Activated CD8-positive, alpha-beta memory T cell treated with anti-CD3 and anti-CD28 coated beads for 4 hours (primary cell): ENCODE data around the gene CPNE1.

Source experiments
- DNase-seq, 2 donors: peaks; one replicate each; pipeline ENCODE4 v3.0.0-alpha.2; 2020; ENCODE audit warnings: low read depth in 2 of 2

CPNE1 gene

GRCh38 chr20:35653893-35654292 is 10.8 kb downstream of the CPNE1 start:
- no peak for DNase-seq

GRCh38 chr20:35653430-35653734 is 11.3 kb downstream of the CPNE1 start:
- DNase-seq: no peak

GRCh38 chr20:35652641-35653429 is 11.9 kb downstream of the CPNE1 start:
- DNase-seq: no peak

GRCh38 chr20:35651958-35652357 is 12.7 kb downstream of the CPNE1 start:
- DNase-seq: no peak

GRCh38 chr20:35650632-35651031 is 14.1 kb downstream of the CPNE1 start:
- no peak for DNase-seq

- no peak for DNase-seq
These were observed 15.9 kb downstream of the CPNE1 start for GRCh38 chr20:35648836-35649235.

GRCh38 chr20:35644806-35645205 is 19.9 kb downstream of the CPNE1 start:
- no peak for DNase-seq

- DNase-seq: no peak
These were observed 21.7 kb downstream of the CPNE1 start for GRCh38 chr20:35643045-35643444.

GRCh38 chr20:35641743-35642142 is 23.0 kb downstream of the CPNE1 start:
- no peak for DNase-seq

GRCh38 chr20:35640724-35641123 is 24.0 kb downstream of the CPNE1 start:
- no peak for DNase-seq

- DNase-seq: no peak
These were observed 25.9 kb downstream of the CPNE1 start for GRCh38 chr20:35638751-35639150.

GRCh38 chr20:35637276-35637675 is 27.4 kb downstream of the CPNE1 start:
- no peak for DNase-seq

GRCh38 chr20:35636095-35636494 is 28.6 kb downstream of the CPNE1 start:
- DNase-seq: no peak

- no peak for DNase-seq
These were observed 29.0 kb downstream of the CPNE1 start for GRCh38 chr20:35635652-35636051.

- DNase-seq: no peak
These were observed 32.1 kb downstream of the CPNE1 start for GRCh38 chr20:35632539-35633115.

GRCh38 chr20:35630636-35631035 is 34.1 kb downstream of the CPNE1 start:
- DNase-seq: no peak

- no peak for DNase-seq
These were observed 35.1 kb downstream of the CPNE1 start for GRCh38 chr20:35629427-35630145.

- no peak for DNase-seq
These were observed 37.6 kb downstream of the CPNE1 start for GRCh38 chr20:35627121-35627520.

- no peak for DNase-seq
These were observed 38.2 kb downstream of the CPNE1 start for GRCh38 chr20:35626386-35627001.

- DNase-seq: no peak
These were observed 38.9 kb downstream of the CPNE1 start for GRCh38 chr20:35625584-35626385.

- DNase-seq: no peak
These were observed 43.1 kb downstream of the CPNE1 start for GRCh38 chr20:35621560-35621946.
